AG10803 (cell line): ENCODE data around the gene DET1.
"Not testable (repeated sequence)": the region's sequence is repeated elsewhere in the genome, so short reads cannot be mapped to it uniquely, and the experiment has no call there.

Experiments used
- DNase-seq: peaks from one replicate; pipeline ENCODE4 v3.0.0; 2010; ENCODE audit warnings: low read depth
- H3K4me3 ChIP-seq: 2 replicates; pipeline ENCODE4 v1.5.1; 2011; ENCODE audit warnings: mild to moderate bottlenecking, low read length, control low read depth
- CTCF ChIP-seq: conservative IDR thresholded peaks from 2 replicates; pipeline ENCODE4 v1.5.1; 2011; ENCODE audit warnings: mild to moderate bottlenecking, low read length, control low read depth, inconsistent platforms

Gene DET1

GRCh38 chr15:88480981-88481380 lies 65.5 kb downstream of the DET1 start:
- no peak overlapping the region for H3K4me3 ChIP-seq
- no peak for TF ChIP-seq CTCF
- DNase-seq: no peak

GRCh38 chr15:88479169-88479568 lies 67.3 kb downstream of the DET1 start:
- H3K4me3 ChIP-seq: no peak overlapping the region
- no peak for TF ChIP-seq CTCF
- no peak for DNase-seq

GRCh38 chr15:88477904-88478303 lies 68.6 kb downstream of the DET1 start:
- H3K4me3 ChIP-seq: no peak overlapping the region
- no peak for TF ChIP-seq CTCF
- DNase-seq: no peak

GRCh38 chr15:88477126-88477525 lies 69.4 kb downstream of the DET1 start:
- TF ChIP-seq CTCF: no peak
- no peak for DNase-seq
- no peak overlapping the region for H3K4me3 ChIP-seq

GRCh38 chr15:88476635-88477060 lies 69.8 kb downstream of the DET1 start:
- no peak overlapping the region for H3K4me3 ChIP-seq
- TF ChIP-seq CTCF: peak; percentile 63
- peak; percentile 47 for DNase-seq

- H3K4me3 ChIP-seq, DNase-seq: not testable (repeated sequence)
Measured at GRCh38 chr15:88473661-88474293, 72.7 kb downstream of the DET1 start.

- no peak for DNase-seq
- no peak for TF ChIP-seq CTCF
- H3K4me3 ChIP-seq: no peak overlapping the region
Measured at GRCh38 chr15:88472225-88472624, 74.3 kb downstream of the DET1 start.
